Right cardiac atrium (tissue), 5 donors: ENCODE results near the gene DOCK11. TPM values are rescaled to one million over a fixed set of nuclear protein-coding genes. Genes with fewer than 3 reads are reported as not detected.
A peak's percentile ranks its signal among the peaks of the same experiment; 100 is the strongest.
"Not testable (repeated sequence)": the region's sequence is repeated elsewhere in the genome, so short reads cannot be mapped to it uniquely, and the experiment has no call there.

Source experiments
- ATAC-seq, 2 donors: fragments of 200-7000 bp; cut with Tn5 transposase; one replicate each; pipeline versions ENCODE4 v1.8.0 to v1.9.1; 2020; ENCODE audit warnings: moderate library complexity in 2 of 2, mild to moderate bottlenecking in 1 of 2
- DNase-seq, 3 donors: peaks; one replicate each; pipeline ENCODE4 v3.0.0-alpha.2; 2020
- H3K27ac ChIP-seq: one replicate; pipeline ENCODE4 v1.5.1; 2013; ENCODE audit warnings: mild to moderate bottlenecking, low read length, control low read depth, moderate library complexity
- H3K27me3 ChIP-seq: one replicate; pipeline ENCODE4 v1.6.1; 2013; ENCODE audit not compliant: control insufficient read depth, insufficient read depth
- H3K4me1 ChIP-seq: one replicate; pipeline ENCODE4 v1.6.1; 2013; ENCODE audit warnings: low read length; ENCODE audit not compliant: control insufficient read depth, insufficient read depth
- H3K4me3 ChIP-seq: one replicate; pipeline ENCODE4 v1.5.1; 2013; ENCODE audit warnings: low read length, control low read depth
- H3K9me3 ChIP-seq: one replicate; pipeline ENCODE4 v1.6.1; 2013; ENCODE audit warnings: low read length; ENCODE audit not compliant: control insufficient read depth
- WGBS: extraction: QIAGEN DNeasy Blood & Tissue Kit; methylation state at CpG from one replicate; pipeline ENCODE4 v1.1.7; 2013; 5-methylcytosine and 5-hydroxymethylcytosine counted together
- intact Hi-C, 4 donors: fragments of 100-400 bp; cut with DNase I; formaldehyde crosslinking; loops; one replicate each; pipeline versions ENCODE4 v1.11.0 to v1.14.0; 2022 to 2023
- polyA plus RNA-seq: library from polyadenylated mRNA; stranded (reverse); fragments of 200-250 nt; gene quantifications from one replicate; pipeline ENCODE4 v1.2.3, GENCODE V29; 2013
- total RNA-seq, 4 donors: library from RNA; stranded (reverse); fragmentation: NEBNext Ultra II Directional; extraction: Animal tissue kit (Norgen Biotek cat#: 25700); gene quantifications; one replicate each; pipeline ENCODE4 v1.2.1, GENCODE V29; 2021
- donor health status: healthy with polysubstance abuse.
- donor health status: DM: no; HTN: yes; CAD: no.
- donor health status: DM: no; HTN: no; CAD: no.
- donor health status: DM: no; HTN: yes; CAD: no; lungs with severe emphysema.
- donor health status: DM: yes; HTN: yes; CAD: no.

DOCK11 gene
- total and polyA plus RNA-seq, 5 donors = 3.3 to 8.5 (median 6.0) TPM

GRCh38 chrX:118726887-118727685 lies 231.5 kb downstream of the DOCK11 start, which contains the start of gene IL13RA1:
TSS of gene IL13RA1 (plus strand) at chrX:118727606. CDS start at chrX:118727639, 33 bp downstream.
- DNase-seq (peak; percentile 81 to 92 (median 91)), ATAC-seq (peak; percentile 96 to 97)
- WGBS = 3% methylated on average over 55 of the region's 56 CpGs
- intact Hi-C loops = no loop called here
- Histone ChIP-seq H3K27me3 (no peaks in the 10 kb centered on the region), H3K9me3 (no peaks in the 10 kb centered on the region), H3K4me3 (peak within 1 kb of the TSS; percentile 95), H3K27ac (peak within 1 kb of the TSS; percentile 90), H3K4me1 (peaks cover 2% of the 10 kb centered on the region)

GRCh38 chrX:118727686-118728339 lies 232.2 kb downstream of the DOCK11 start:
- no peaks in the 10 kb centered on the region for H3K9me3 ChIP-seq
- 2% methylated on average over 66 of the region's 73 CpGs for WGBS
- peak overlapping the region; percentile 90 for H3K27ac ChIP-seq
- intact Hi-C loops = no loop called here
- peak; percentile 60 to 86 (median 84) for DNase-seq
- peak overlapping the region; percentile 95 for H3K4me3 ChIP-seq
- H3K27me3 ChIP-seq = no peaks in the 10 kb centered on the region
- peak; percentile 59 to 69 for ATAC-seq
- H3K4me1 ChIP-seq = peaks cover 2% of the 10 kb centered on the region

- WGBS = 72% methylated on average over 3 of the region's 3 CpGs
- Histone ChIP-seq H3K27ac (peak overlapping the region; percentile 90), H3K9me3 (no peaks in the 10 kb centered on the region), H3K27me3 (no peaks in the 10 kb centered on the region), H3K4me3 (peak overlapping the region; percentile 95), H3K4me1 (peaks cover 2% of the 10 kb centered on the region)
- DNase-seq (no peak), ATAC-seq (no peak)
- intact Hi-C loops = no loop called here
These were observed 233.5 kb downstream of the DOCK11 start for GRCh38 chrX:118729042-118729652.

- ATAC-seq = no peak
- WGBS = 61% methylated on average over 4 of the region's 4 CpGs
- peak overlapping the region; percentile 3 for H3K27ac ChIP-seq
These were observed 235.1 kb downstream of the DOCK11 start for GRCh38 chrX:118730500-118731247.

GRCh38 chrX:118732551-118732950 lies 236.9 kb downstream of the DOCK11 start:
- H3K4me3 ChIP-seq, H3K27ac ChIP-seq, DNase-seq, H3K27me3 ChIP-seq, H3K9me3 ChIP-seq, ATAC-seq, H3K4me1 ChIP-seq, intact Hi-C loops: not testable (repeated sequence)
- 96% methylated on average over 3 of the region's 3 CpGs for WGBS

More at GRCh38 chrX:118730500-118731247, 235.1 kb downstream of the DOCK11 start:
- peaks cover 2% of the 10 kb centered on the region for H3K4me1 ChIP-seq
- H3K9me3 ChIP-seq = no peaks in the 10 kb centered on the region
- H3K4me3 ChIP-seq = peak overlapping the region; percentile 22
- no peaks in the 10 kb centered on the region for H3K27me3 ChIP-seq
- intact Hi-C loops = no loop called here
- DNase-seq = no peak

GRCh38 chrX:118734909-118735308 lies 239.3 kb downstream of the DOCK11 start:
- DNase-seq = no peak
- intact Hi-C loops = no loop called here
- WGBS = 94% methylated on average over 2 of the region's 2 CpGs

More at GRCh38 chrX:118734909-118735308, 239.3 kb downstream of the DOCK11 start:
- no peak overlapping the region for H3K4me3 ChIP-seq
- peaks cover 1% of the 10 kb centered on the region for H3K4me1 ChIP-seq
- ATAC-seq = no peak
- H3K9me3 ChIP-seq = no peaks in the 10 kb centered on the region
- H3K27me3 ChIP-seq = no peaks in the 10 kb centered on the region
- no peak overlapping the region for H3K27ac ChIP-seq

Other genes with a start within 250 kb of the DOCK11 start
- 10 to 100 TPM; 11.1 to 12.5 (median 11.3) TPM for gene WDR44, start 149.7 kb upstream of the DOCK11 start, total RNA-seq
- gene WDR44, start 149.7 kb upstream of the DOCK11 start, polyA plus RNA-seq = 4.6 TPM
- 10 to 100 TPM; 21.8 to 30.9 (median 24.7) TPM for gene IL13RA1, start 231.8 kb downstream of the DOCK11 start, total RNA-seq
- 13.6 TPM for gene IL13RA1, start 231.8 kb downstream of the DOCK11 start, polyA plus RNA-seq